Psoas muscle (tissue), 8 donors: Measurements from ENCODE around the gene CAPN8. TPM values are rescaled to one million over a fixed set of nuclear protein-coding genes. Genes with fewer than 3 reads are reported as not detected.

ENCODE experiments used
- ATAC-seq, 4 donors: fragments of 200-7000 bp; cut with Tn5 transposase; one replicate each; pipeline ENCODE4 v1.9.1; 2020; ENCODE audit warnings: moderate library complexity in 3 of 4, mild to moderate bottlenecking in 2 of 4
- DNase-seq, 2 donors: peaks; one replicate each; pipeline ENCODE4 v3.0.0-alpha.2; 2020
- H3K27ac ChIP-seq: fragments of 200-600 bp; one replicate; pipeline ENCODE4 v1.8.0; 2022
- H3K27me3 ChIP-seq, 3 donors: fragments of 200-600 bp in 1 of 3; one replicate each; pipeline versions ENCODE4 v1.6.1 to v1.8.0; 2013 to 2022; ENCODE audit warnings: low read length in 2 of 3, mild to moderate bottlenecking in 2 of 3, moderate library complexity in 1 of 3; ENCODE audit not compliant: insufficient read depth in 3 of 3
- H3K36me3 ChIP-seq, 2 donors: fragments of 200-600 bp in 1 of 2; one replicate each; pipeline versions ENCODE4 v1.6.1 to v1.8.0; 2013 to 2022; ENCODE audit warnings: low read depth in 1 of 2, mild to moderate bottlenecking in 1 of 2, moderate library complexity in 1 of 2; ENCODE audit not compliant: insufficient read depth in 1 of 2
- H3K4me1 ChIP-seq: fragments of 200-600 bp; one replicate; pipeline ENCODE4 v1.8.0; 2022
- H3K4me3 ChIP-seq: fragments of 200-600 bp; one replicate; pipeline ENCODE4 v1.8.0; 2022; ENCODE audit warnings: mild to moderate bottlenecking
- H3K9me3 ChIP-seq: fragments of 200-600 bp; one replicate; pipeline ENCODE4 v1.8.0; 2022
- CTCF ChIP-seq: fragments of 200-600 bp; IDR thresholded peaks from one replicate; pipeline ENCODE4 v1.8.0; 2022; ENCODE audit warnings: antibody characterized with exemption
- WGBS, 3 donors: extraction: QIAGEN DNeasy Blood & Tissue Kit; methylation state at CpG; one replicate each; pipeline versions ENCODE4 v1.1.6 to v1.1.7; 2013; 5-methylcytosine and 5-hydroxymethylcytosine counted together
- intact Hi-C, 2 donors: fragments of 100-400 bp; cut with DNase I; formaldehyde crosslinking; loops; one replicate each; pipeline versions ENCODE4 v1.11.0 to v1.14.2; 2022
- polyA plus RNA-seq, 3 donors: library from polyadenylated mRNA; stranded (reverse); fragments of 200-250 nt; gene quantifications; one replicate each; pipeline ENCODE4 v1.2.3, GENCODE V29; 2013
- total RNA-seq, 4 donors: library from RNA; stranded (reverse); fragmentation: NEBNext Ultra II Directional in 2 of 4; extraction: Animal tissue kit (Norgen Biotek cat#: 25700) in 2 of 4; gene quantifications; one replicate each; pipeline versions ENCODE4 v1.2.1 to v1.2.4, GENCODE V29; 2021 to 2023
- donor health status: healthy with polysubstance abuse.
- donor health status: DM: no; HTN: no; CAD: no; lungs with moderate emphysema.
- donor health status: Bipolar disorder and iron deficiency.
- donor health status: healthy.
- donor health status: DM: yes; HTN: yes; CAD: no.
- donor health status: DM: no; HTN: no; CAD: no.
- donor health status: DM: no; HTN: no; CAD: no.
- donor health status: DM: yes; HTN: yes; CAD: no.

The CAPN8 gene
- total and polyA plus RNA-seq, 7 donors = 0.04 to 5.4 (median 0.78) TPM; not detected in 2

GRCh38 chr1:223653015-223653414 is 12.5 kb downstream of the CAPN8 start:
- Histone ChIP-seq H3K27me3 (no peaks in the 10 kb centered on the region), H3K4me3 (no peak overlapping the region), H3K36me3 (no peaks in the 10 kb centered on the region), H3K4me1 (peaks cover 23% of the 10 kb centered on the region), H3K27ac (no peak overlapping the region), H3K9me3 (no peaks in the 10 kb centered on the region)
- no peak for TF ChIP-seq CTCF
- 95 to 96% (median 95%) methylated on average over 14 of the region's 14 CpGs for WGBS, 3 donors
- ATAC-seq = no peak
- intact Hi-C loops = no loop called here
- no peak for DNase-seq

GRCh38 chr1:223652436-223652941 is 13.0 kb downstream of the CAPN8 start:
- no peak overlapping the region for H3K27ac ChIP-seq
- TF ChIP-seq CTCF = no peak
- no peaks in the 10 kb centered on the region for H3K9me3 ChIP-seq
- H3K4me1 ChIP-seq = peaks cover 23% of the 10 kb centered on the region
- peak in 3 of 4 donors; percentile 54 to 59 (median 55) for ATAC-seq
- no peaks in the 10 kb centered on the region for H3K36me3 ChIP-seq
- intact Hi-C loops = no loop called here
- no peaks in the 10 kb centered on the region for H3K27me3 ChIP-seq
- no peak overlapping the region for H3K4me3 ChIP-seq
- no peak for DNase-seq
- WGBS, 3 donors = 56 to 74% (median 59%) methylated on average over 12 of the region's 12 CpGs

- H3K9me3 ChIP-seq = no peaks in the 10 kb centered on the region
- H3K4me1 ChIP-seq = peaks cover 23% of the 10 kb centered on the region
- DNase-seq (no peak), ATAC-seq (no peak)
- no peak overlapping the region for H3K27ac ChIP-seq
- no peak overlapping the region for H3K4me3 ChIP-seq
- intact Hi-C loops = no loop called here
- H3K27me3 ChIP-seq = no peaks in the 10 kb centered on the region
- 67 to 76% (median 68%) methylated on average over 8 of the region's 8 CpGs for WGBS, 3 donors
- no peak for TF ChIP-seq CTCF
- H3K36me3 ChIP-seq = no peaks in the 10 kb centered on the region
Measured at GRCh38 chr1:223651291-223651991, 14.1 kb downstream of the CAPN8 start.

- TF ChIP-seq CTCF = no peak
- 10 to 20% (median 17%) methylated on average over 2 of the region's 2 CpGs for WGBS, 3 donors
- intact Hi-C loops = no loop called here
- Histone ChIP-seq H3K9me3 (no peaks in the 10 kb centered on the region), H3K27ac (no peak overlapping the region), H3K27me3 (no peaks in the 10 kb centered on the region), H3K4me3 (no peak overlapping the region), H3K4me1 (peaks cover 23% of the 10 kb centered on the region), H3K36me3 (no peaks in the 10 kb centered on the region)
- DNase-seq (peak in 1 of 2 donors; percentile 62), ATAC-seq (peak; percentile 19 to 93 (median 86))
Measured at GRCh38 chr1:223650465-223650864, 15.0 kb downstream of the CAPN8 start.
